Stomach (tissue), 9 donors: ENCODE results near the gene APLP1. TPM values are rescaled to one million over a fixed set of nuclear protein-coding genes. Genes with fewer than 3 reads are reported as not detected.
A peak's percentile ranks its signal among the peaks of the same experiment; 100 is the strongest.

Experiments used
- DNase-seq, 2 donors: peaks; one replicate each; pipeline versions ENCODE4 v3.0.0 to v3.0.0-alpha.2; 2013 to 2019
- H3K27ac ChIP-seq, 5 donors: fragments of 200-600 bp in 4 of 5; sonication (generic) in 4 of 5; one replicate each; pipeline ENCODE4 v1.5.1; 2013 to 2019; ENCODE audit warnings: mild to moderate bottlenecking in 1 of 5, moderate library complexity in 1 of 5
- H3K27me3 ChIP-seq, 3 donors: fragments of 200-600 bp; sonication (generic); one replicate each; pipeline ENCODE4 v1.5.1; 2017 to 2019; ENCODE audit warnings: mixed run types in 1 of 3
- H3K36me3 ChIP-seq, 4 donors: fragments of 200-600 bp; sonication (generic); 1 replicate in 3 of 4; 2 replicates in 1 of 4; pipeline ENCODE4 v1.5.1; 2016 to 2019
- H3K4me1 ChIP-seq, 4 donors: fragments of 200-600 bp; sonication (generic); one replicate each; pipeline ENCODE4 v1.5.1; 2016 to 2019
- H3K4me3 ChIP-seq, 4 donors: fragments of 200-600 bp; sonication (generic) in 3 of 4; one replicate each; pipeline ENCODE4 v1.5.1; 2016 to 2019; ENCODE audit warnings: mild to moderate bottlenecking in 1 of 4
- H3K9me3 ChIP-seq, 4 donors: fragments of 200-600 bp; sonication (generic); one replicate each; pipeline ENCODE4 v1.5.1; 2016 to 2019
- EP300 ChIP-seq: sonication (generic); formaldehyde crosslinking; IDR thresholded peaks from one replicate; pipeline ENCODE4 v1.6.1; 2017; ENCODE audit warnings: antibody characterized with exemption
- POLR2A ChIP-seq, 4 donors: fragments of 450-650 bp; IDR thresholded peaks; one replicate each; pipeline ENCODE4 v1.6.1; 2016; ENCODE audit warnings: antibody characterized with exemption in 4 of 4, control low read depth in 2 of 4, mild to moderate bottlenecking in 1 of 4, moderate library complexity in 1 of 4
- POLR2AphosphoS5 ChIP-seq, 3 donors: sonication (generic); formaldehyde crosslinking; IDR thresholded peaks; one replicate each; pipeline ENCODE4 v1.6.1; 2016; ENCODE audit warnings: antibody characterized with exemption in 3 of 3
- WGBS, 5 donors: extraction: QIAGEN DNeasy Blood & Tissue Kit in 3 of 5; methylation state at CpG; one replicate each; pipeline versions ENCODE4 v1.1.5 to v1.1.7; 2013 to 2018; 5-methylcytosine and 5-hydroxymethylcytosine counted together
- intact Hi-C: fragments of 100-400 bp; cut with DNase I; formaldehyde crosslinking; loops from one replicate; pipeline ENCODE4 v1.15.1; 2023; ENCODE audit warnings: low total_unique reads
- polyA plus RNA-seq, 3 donors: library from polyadenylated mRNA; stranded (reverse); fragments of 200-250 nt; gene quantifications; one replicate each; pipeline ENCODE4 v1.2.3, GENCODE V29; 2013
- total RNA-seq, 5 donors: library from RNA; depleted of rRNA; stranded (reverse); fragments of >200 nt; gene quantifications; one replicate each; pipeline versions ENCODE4 v1.1.0 to v1.2.3, GENCODE V29; 2014 to 2016
- TF ChIP-seq, protein P1 (sequence below), 7 experiments: fragments of 450-650 bp in 4 of 7; fragments of 200-600 bp in 3 of 7; sonication (generic) in 3 of 7; IDR thresholded peaks; one replicate each; pipeline ENCODE4 v1.5.1; 2016 to 2019; ENCODE audit warnings: antibody characterized with exemption in 7 of 7, control low read depth in 2 of 7, mild to moderate bottlenecking in 1 of 7
- donor health status: healthy with polysubstance abuse.
- donor health status: Bipolar disorder and iron deficiency.
- donor health status: healthy.

The APLP1 gene
- total and polyA plus RNA-seq, 8 donors: 5.3 to 76.5 (median 18.4) TPM

DNA sequence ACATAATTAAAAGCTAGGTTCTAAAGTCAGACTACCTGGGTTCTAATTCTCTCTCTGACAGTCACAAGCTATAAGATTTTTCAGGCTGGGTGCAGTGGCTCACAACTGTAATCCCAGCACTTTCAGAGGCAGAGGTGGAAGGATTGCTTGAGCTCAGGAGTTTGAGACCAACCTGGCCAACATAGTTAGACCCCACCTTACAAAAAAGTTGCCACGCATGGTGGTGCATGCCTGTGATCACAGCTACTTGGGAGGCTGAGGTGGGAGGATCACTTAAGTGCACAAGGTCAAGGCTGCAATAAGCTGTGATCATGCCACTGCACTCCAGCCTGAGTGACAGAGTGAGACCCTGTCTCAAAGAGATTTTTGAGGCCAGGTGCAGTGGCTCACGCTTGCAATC, 26.0 kb downstream of the APLP1 start:
- peaks cover 12 to 26% (median 15%) of the 10 kb centered on the region in 4 donors for H3K4me1 ChIP-seq
- peaks cover 36 to 83% (median 81%) of the 10 kb centered on the region in 4 donors for H3K36me3 ChIP-seq
- no peak for DNase-seq
- H3K9me3 ChIP-seq: no peaks in the 10 kb centered on the region
- no peak overlapping the region for H3K27ac ChIP-seq
- 90 to 96% (median 94%) methylated on average over 2 of the region's 2 CpGs for WGBS, 5 donors
- TF ChIP-seq POLR2A (IDR thresholded peaks at IDR 0.05) (no peak), POLR2AphosphoS5 (IDR thresholded peaks at IDR 0.05) (no peak), EP300 (no peak)
- TF ChIP-seq, protein P1, sequence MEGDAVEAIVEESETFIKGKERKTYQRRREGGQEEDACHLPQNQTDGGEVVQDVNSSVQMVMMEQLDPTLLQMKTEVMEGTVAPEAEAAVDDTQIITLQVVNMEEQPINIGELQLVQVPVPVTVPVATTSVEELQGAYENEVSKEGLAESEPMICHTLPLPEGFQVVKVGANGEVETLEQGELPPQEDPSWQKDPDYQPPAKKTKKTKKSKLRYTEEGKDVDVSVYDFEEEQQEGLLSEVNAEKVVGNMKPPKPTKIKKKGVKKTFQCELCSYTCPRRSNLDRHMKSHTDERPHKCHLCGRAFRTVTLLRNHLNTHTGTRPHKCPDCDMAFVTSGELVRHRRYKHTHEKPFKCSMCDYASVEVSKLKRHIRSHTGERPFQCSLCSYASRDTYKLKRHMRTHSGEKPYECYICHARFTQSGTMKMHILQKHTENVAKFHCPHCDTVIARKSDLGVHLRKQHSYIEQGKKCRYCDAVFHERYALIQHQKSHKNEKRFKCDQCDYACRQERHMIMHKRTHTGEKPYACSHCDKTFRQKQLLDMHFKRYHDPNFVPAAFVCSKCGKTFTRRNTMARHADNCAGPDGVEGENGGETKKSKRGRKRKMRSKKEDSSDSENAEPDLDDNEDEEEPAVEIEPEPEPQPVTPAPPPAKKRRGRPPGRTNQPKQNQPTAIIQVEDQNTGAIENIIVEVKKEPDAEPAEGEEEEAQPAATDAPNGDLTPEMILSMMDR (IDR thresholded peaks at IDR 0.05): no peak
- H3K4me3 ChIP-seq: no peak overlapping the region
- intact Hi-C loops: no loop called here
- H3K27me3 ChIP-seq: no peaks in the 10 kb centered on the region

DNA sequence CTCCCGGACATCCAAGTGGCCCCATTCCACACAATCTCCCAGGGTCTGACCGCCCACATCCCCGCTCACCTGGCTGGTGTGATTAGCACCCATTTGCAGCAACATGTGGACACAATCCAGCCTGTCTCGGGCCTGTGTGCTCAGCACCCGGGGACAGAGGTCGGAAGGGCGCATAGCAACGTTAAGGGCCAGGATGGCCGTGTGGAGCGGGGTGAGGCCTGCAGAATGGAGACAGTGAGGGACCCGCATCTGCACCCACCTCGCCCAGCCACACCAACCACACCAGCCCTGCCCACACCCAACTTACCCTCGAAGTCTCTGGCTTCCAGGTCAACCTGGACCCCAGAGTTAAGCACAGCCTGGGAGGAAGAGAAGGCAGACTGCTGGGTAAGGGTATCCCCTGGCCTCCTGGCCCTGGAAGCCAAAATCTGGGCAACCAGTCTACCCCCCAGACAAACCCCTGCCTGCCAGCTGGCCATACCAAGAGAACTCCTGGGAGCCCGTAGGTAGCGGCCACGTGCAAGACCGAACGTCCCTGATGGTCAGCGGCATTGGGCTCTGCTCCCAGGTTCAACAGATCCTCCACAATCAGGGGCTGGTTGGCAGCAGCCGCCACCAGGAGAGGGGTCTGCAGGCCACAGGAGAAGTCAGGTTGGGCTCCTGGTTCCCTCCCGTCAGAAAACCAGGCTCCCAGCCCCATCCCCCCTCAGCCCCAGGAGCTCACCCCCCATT, 27.7 kb downstream of the APLP1 start:
- no peaks in the 10 kb centered on the region for H3K27me3 ChIP-seq
- peaks cover 27 to 66% (median 64%) of the 10 kb centered on the region in 4 donors for H3K36me3 ChIP-seq
- no peaks in the 10 kb centered on the region for H3K9me3 ChIP-seq
- no peak for DNase-seq
- no peak overlapping the region for H3K27ac ChIP-seq
- intact Hi-C loops: loop anchor here (5.0 kb wide), 1 partner anchor 36 kb away; no protein-coding TSS in a partner anchor
- 81 to 90% (median 89%) methylated on average over 17 to 21 of the region's 21 CpGs for WGBS, 5 donors
- peaks cover 14 to 37% (median 20%) of the 10 kb centered on the region in 4 donors for H3K4me1 ChIP-seq
- no peak for TF ChIP-seq POLR2A (IDR thresholded peaks at IDR 0.05)
- no peak for TF ChIP-seq EP300
- TF ChIP-seq, protein P1 (IDR thresholded peaks at IDR 0.05): no peak
- no peak for TF ChIP-seq POLR2AphosphoS5 (IDR thresholded peaks at IDR 0.05)
- no peak overlapping the region for H3K4me3 ChIP-seq

DNA sequence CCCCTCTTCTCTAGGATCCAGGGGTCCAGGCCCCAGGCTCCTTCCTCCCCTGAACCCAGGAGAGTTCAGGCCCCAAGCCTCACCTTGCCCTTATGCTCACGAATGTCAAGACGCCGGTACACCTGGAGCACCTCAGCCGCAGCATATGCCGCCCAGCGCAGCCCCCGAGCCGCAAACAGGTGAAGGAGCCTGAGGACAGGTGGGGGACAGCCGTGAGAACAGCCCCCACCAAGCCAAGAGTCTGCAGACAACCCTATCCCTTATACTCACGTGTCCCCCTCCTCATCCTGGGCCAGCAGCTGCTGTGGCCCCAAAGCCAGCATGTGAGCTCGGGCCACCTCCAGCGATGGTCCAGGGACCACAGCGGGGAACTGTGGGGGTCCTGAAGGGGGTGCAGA, 28.3 kb downstream of the APLP1 start:
- H3K27me3 ChIP-seq: no peaks in the 10 kb centered on the region
- no peak for DNase-seq
- peaks cover 17 to 43% (median 25%) of the 10 kb centered on the region in 4 donors for H3K4me1 ChIP-seq
- no peak for TF ChIP-seq POLR2AphosphoS5 (IDR thresholded peaks at IDR 0.05)
- TF ChIP-seq, protein P1 (IDR thresholded peaks at IDR 0.05): no peak
- 88 to 95% (median 95%) methylated on average over 5 to 13 of the region's 13 CpGs for WGBS, 5 donors
- H3K27ac ChIP-seq: no peak overlapping the region
- peaks cover 27 to 64% (median 59%) of the 10 kb centered on the region in 4 donors for H3K36me3 ChIP-seq
- H3K4me3 ChIP-seq: no peak overlapping the region
- intact Hi-C loops: loop anchor here (5.0 kb wide), 1 partner anchor 36 kb away; no protein-coding TSS in a partner anchor
- no peaks in the 10 kb centered on the region for H3K9me3 ChIP-seq

DNA sequence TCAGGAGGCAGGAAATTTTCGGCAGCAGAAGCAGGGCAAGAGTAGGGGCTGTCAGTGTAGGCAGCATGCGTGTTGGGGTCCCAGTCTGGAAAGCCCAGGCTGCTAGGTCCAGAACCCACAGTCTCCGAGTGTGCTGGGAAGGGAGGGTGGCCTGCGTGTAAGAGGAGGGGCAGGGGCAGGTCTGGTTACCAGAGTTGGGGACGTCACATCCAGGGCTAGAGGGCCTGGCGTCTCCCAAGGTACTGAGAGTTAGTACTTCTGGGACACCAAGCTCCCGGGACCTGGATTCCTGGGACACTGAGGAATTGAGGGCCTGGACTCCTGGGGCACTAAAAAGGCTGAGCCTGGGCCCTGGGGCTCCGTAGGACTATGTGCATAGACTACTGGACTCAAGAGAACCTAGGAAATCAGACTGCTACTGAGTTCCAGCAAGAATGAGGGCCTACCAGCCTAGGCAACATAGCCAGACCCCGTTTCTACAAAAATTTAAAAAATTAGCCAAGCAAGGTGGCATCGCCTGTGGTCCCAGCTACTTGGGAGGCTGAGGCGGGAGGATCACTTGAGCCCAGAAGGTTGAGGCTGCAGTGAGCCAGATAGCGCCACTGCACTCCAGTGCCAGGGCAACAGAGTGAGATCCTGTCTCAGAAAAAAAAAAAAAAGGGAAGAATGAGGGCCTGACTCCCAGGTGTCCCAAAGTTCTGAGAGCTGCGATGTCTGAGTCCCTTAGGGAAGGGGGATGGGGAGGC, 29.5 kb downstream of the APLP1 start:
- DNase-seq: no peak
- Histone ChIP-seq H3K27me3 (no peaks in the 10 kb centered on the region), H3K36me3 (peaks cover 27 to 52% (median 47%) of the 10 kb centered on the region in 4 donors), H3K4me1 (peaks cover 17 to 55% (median 27%) of the 10 kb centered on the region in 4 donors), H3K27ac (peak overlapping the region in 4 of 5 donors; percentile 84 to 95 (median 94)), H3K4me3 (peak overlapping the region; percentile 72 to 95 (median 74)), H3K9me3 (no peaks in the 10 kb centered on the region)
- WGBS, 5 donors: 87 to 95% (median 92%) methylated on average over 11 to 13 of the region's 13 CpGs
- intact Hi-C loops: loop anchor here (5.0 kb wide), 1 partner anchor 34 kb away; no protein-coding TSS in a partner anchor
- TF ChIP-seq POLR2A (IDR thresholded peaks at IDR 0.05): no peak
- TF ChIP-seq, protein P1 (IDR thresholded peaks at IDR 0.05): no peak
- TF ChIP-seq EP300: no peak
- no peak for TF ChIP-seq POLR2AphosphoS5 (IDR thresholded peaks at IDR 0.05)
